DND-41 (cell line): ENCODE measurements around the gene SMIM14.

Experiments
- ATAC-seq: fragments of 200-7000 bp; cut with Tn5 transposase; 3 replicates; pipeline ENCODE4 v1.9.1; 2021; ENCODE audit warnings: low read depth; ENCODE audit not compliant: insufficient read depth
- DNase-seq: peaks from one replicate; pipeline ENCODE4 v3.0.0-alpha.2; 2020
- H2AFZ ChIP-seq: 2 replicates; pipeline ENCODE4 v1.6.0; 2012; ENCODE audit warnings: low read depth, low read length
- H3K27ac ChIP-seq: 2 replicates; pipeline ENCODE4 v1.5.1; 2012; ENCODE audit warnings: low read length, inconsistent platforms
- H3K27me3 ChIP-seq: fragments of 200-600 bp; sonication (generic); 2 replicates; pipeline ENCODE4 v1.6.0; 2012; ENCODE audit warnings: low read length, mild to moderate bottlenecking, inconsistent platforms; ENCODE audit not compliant: insufficient read depth, poor library complexity
- H3K36me3 ChIP-seq: 2 replicates; pipeline ENCODE4 v1.5.1; 2012; ENCODE audit warnings: low read length, inconsistent platforms; ENCODE audit not compliant: insufficient read depth
- H3K4me1 ChIP-seq: 2 replicates; pipeline ENCODE4 v1.5.1; 2012; ENCODE audit warnings: mild to moderate bottlenecking, low read length; ENCODE audit not compliant: insufficient read depth
- H3K4me2 ChIP-seq: 2 replicates; pipeline ENCODE4 v1.6.0; 2012; ENCODE audit warnings: mild to moderate bottlenecking, moderate library complexity, low read length, inconsistent platforms; ENCODE audit not compliant: insufficient read depth
- H3K4me3 ChIP-seq, 2 experiments: fragments of 200-600 bp in 1 of 2; shearing (Covaris generic) in 1 of 2; 2 replicates each; pipeline ENCODE4 v1.5.1; 2012 to 2016; ENCODE audit warnings: inconsistent platforms in 2 of 2, low read length in 2 of 2, mild to moderate bottlenecking in 2 of 2, low read depth in 1 of 2, moderate library complexity in 1 of 2
- H3K79me2 ChIP-seq: 2 replicates; pipeline ENCODE4 v1.6.0; 2012; ENCODE audit warnings: low read length, inconsistent platforms; ENCODE audit not compliant: insufficient read depth
- H3K9ac ChIP-seq: 2 replicates; pipeline ENCODE4 v1.6.0; 2012; ENCODE audit warnings: low read depth, mild to moderate bottlenecking, inconsistent platforms, low read length, moderate library complexity
- H3K9me3 ChIP-seq: 2 replicates; pipeline ENCODE4 v1.5.1; 2012; ENCODE audit warnings: low read length, moderate library complexity, mild to moderate bottlenecking, inconsistent platforms; ENCODE audit not compliant: insufficient read depth, severe bottlenecking
- H4K20me1 ChIP-seq: 2 replicates; pipeline ENCODE4 v1.6.0; 2012; ENCODE audit warnings: low read length; ENCODE audit not compliant: insufficient read depth
- EZH2 ChIP-seq: IDR thresholded peaks from 3 replicates; pipeline ENCODE4 v1.6.1; 2012; ENCODE audit warnings: borderline replicate concordance, low read depth, mild to moderate bottlenecking, moderate library complexity, low read length, inconsistent platforms; ENCODE audit not compliant: severe bottlenecking
- TF ChIP-seq, protein P1 (sequence below): IDR thresholded peaks from 2 replicates; pipeline ENCODE4 v1.5.1; 2012; ENCODE audit warnings: borderline replicate concordance, low read length, moderate library complexity, mild to moderate bottlenecking; ENCODE audit not compliant: poor library complexity, severe bottlenecking; ENCODE audit errors: extremely low read depth

Gene SMIM14

DNA sequence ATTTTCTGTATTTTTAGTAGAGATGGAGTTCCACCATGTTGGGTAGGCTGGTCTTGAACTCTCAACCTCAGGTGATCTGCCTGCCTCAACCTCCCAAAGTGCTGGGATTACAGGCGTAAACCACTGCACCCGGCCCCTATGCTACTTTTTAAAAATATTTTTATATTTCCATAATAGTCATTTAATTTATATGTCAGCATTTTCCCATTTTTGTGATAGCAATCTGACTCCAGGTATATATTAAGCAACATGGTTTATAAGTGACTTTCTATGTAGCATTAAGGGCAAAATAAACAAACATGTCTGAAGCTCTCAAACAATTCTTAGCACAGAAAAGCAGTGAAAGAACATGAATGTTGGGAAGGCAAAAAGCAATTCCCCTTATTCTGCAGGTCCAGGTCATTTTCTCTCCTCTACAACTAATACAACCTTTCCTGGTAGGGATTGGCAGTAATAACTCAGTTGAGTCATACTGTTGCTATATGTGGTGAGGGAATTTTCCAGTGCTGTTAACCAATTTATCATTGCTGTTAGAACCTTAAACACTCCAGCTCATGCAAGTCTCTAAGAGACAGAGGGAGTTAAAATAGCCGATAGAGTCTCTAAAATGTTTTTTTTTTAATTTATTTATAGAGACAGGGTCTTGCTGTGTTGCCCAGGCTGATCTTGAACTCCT is 24.0 kb downstream of the SMIM14 start:
- DNase-seq (no peak), ATAC-seq (no peak)
- no peak overlapping the region for H3K4me2 ChIP-seq
- H3K9ac ChIP-seq = no peak overlapping the region
- no peaks in the 10 kb centered on the region for H3K4me1 ChIP-seq
- H3K27ac ChIP-seq = no peak overlapping the region
- H3K79me2 ChIP-seq = no peaks in the 10 kb centered on the region
- no peaks in the 10 kb centered on the region for H4K20me1 ChIP-seq
- no peak overlapping the region for H2AFZ ChIP-seq
- TF ChIP-seq, protein P1, sequence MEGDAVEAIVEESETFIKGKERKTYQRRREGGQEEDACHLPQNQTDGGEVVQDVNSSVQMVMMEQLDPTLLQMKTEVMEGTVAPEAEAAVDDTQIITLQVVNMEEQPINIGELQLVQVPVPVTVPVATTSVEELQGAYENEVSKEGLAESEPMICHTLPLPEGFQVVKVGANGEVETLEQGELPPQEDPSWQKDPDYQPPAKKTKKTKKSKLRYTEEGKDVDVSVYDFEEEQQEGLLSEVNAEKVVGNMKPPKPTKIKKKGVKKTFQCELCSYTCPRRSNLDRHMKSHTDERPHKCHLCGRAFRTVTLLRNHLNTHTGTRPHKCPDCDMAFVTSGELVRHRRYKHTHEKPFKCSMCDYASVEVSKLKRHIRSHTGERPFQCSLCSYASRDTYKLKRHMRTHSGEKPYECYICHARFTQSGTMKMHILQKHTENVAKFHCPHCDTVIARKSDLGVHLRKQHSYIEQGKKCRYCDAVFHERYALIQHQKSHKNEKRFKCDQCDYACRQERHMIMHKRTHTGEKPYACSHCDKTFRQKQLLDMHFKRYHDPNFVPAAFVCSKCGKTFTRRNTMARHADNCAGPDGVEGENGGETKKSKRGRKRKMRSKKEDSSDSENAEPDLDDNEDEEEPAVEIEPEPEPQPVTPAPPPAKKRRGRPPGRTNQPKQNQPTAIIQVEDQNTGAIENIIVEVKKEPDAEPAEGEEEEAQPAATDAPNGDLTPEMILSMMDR = no peak
- TF ChIP-seq EZH2 = no peak
- H3K27me3 ChIP-seq = no peaks in the 10 kb centered on the region
- H3K9me3 ChIP-seq = no peaks in the 10 kb centered on the region
- H3K4me3 ChIP-seq = no peak overlapping the region
- no peaks in the 10 kb centered on the region for H3K36me3 ChIP-seq

DNA sequence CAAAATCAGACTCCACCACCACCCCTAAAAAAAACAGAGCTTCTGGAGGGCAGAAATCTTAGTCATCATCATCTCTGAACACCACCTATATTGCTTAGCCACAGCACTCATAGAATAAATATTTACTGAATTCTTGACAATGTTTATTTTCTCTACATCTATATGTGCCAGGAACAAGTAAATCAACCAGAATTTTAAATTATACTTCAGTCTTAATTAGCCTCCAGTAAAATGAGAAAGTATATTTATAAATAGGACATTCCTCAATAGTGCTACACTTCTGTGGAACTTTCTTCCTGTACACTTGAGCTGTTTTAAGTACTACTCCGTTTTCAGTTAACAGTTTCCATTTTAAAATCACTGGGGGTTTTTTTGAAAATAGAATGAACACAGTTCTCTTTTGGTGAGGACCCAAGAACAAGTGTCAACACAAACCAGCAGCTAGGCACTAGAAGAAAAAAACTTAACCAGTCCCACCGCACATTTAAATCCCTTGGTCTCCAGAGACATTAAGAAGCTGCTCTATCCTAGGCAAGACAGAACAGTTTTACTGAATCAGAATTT is 25.5 kb downstream of the SMIM14 start:
- no peak overlapping the region for H3K4me3 ChIP-seq

DNA sequence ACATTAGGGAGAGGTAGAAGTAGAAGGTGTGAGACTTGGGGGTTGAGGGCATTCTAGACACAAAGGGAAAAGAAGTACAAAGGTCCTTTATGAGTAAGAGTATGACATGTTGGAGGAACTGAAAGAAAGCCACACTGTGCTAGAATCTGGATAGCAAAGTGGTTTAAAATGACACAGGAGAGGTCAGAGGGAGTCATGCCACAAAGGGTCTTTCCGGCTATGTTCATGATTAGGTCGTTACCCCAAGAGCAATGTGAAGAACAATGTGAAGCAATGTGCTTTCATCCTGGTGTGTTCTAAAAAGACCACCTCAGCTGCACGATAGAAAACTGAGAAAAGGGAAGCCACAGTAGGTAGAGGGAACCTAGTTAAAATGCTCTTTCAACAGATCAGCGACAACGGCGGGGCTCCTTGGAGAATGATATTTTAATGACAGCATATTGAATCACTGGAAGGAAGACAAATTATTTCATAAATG is 29.2 kb downstream of the SMIM14 start:
- Histone ChIP-seq H3K27me3 (no peaks in the 10 kb centered on the region), H3K27ac (no peak overlapping the region), H3K4me1 (no peaks in the 10 kb centered on the region), H4K20me1 (no peaks in the 10 kb centered on the region), H2AFZ (no peak overlapping the region), H3K9me3 (peaks cover 7% of the 10 kb centered on the region), H3K9ac (no peak overlapping the region), H3K4me2 (no peak overlapping the region), H3K36me3 (no peaks in the 10 kb centered on the region), H3K79me2 (no peaks in the 10 kb centered on the region), H3K4me3 (no peak overlapping the region)
- ATAC-seq = no peak
- TF ChIP-seq EZH2 = no peak
- TF ChIP-seq, protein P1 = no peak
- no peak for DNase-seq

More for the DNA sequence above, 25.5 kb downstream of the SMIM14 start:
- Histone ChIP-seq H3K27ac (no peak overlapping the region), H3K79me2 (no peaks in the 10 kb centered on the region), H3K27me3 (no peaks in the 10 kb centered on the region), H4K20me1 (no peaks in the 10 kb centered on the region), H3K4me1 (no peaks in the 10 kb centered on the region), H3K36me3 (no peaks in the 10 kb centered on the region), H2AFZ (no peak overlapping the region), H3K9ac (no peak overlapping the region), H3K4me2 (no peak overlapping the region), H3K9me3 (no peaks in the 10 kb centered on the region)
- TF ChIP-seq EZH2 = no peak
- TF ChIP-seq, protein P1 = no peak
- ATAC-seq (no peak), DNase-seq (no peak)
